MM.1S (cell line): ENCODE results near the gene FOXJ3.

ENCODE experiments used
- DNase-seq: peaks from one replicate; pipeline ENCODE4 v3.0.0-alpha.2; 2015
- H2AFZ ChIP-seq: fragments of 300-600 bp; sonication (generic); 2 replicates; pipeline ENCODE4 v1.6.0; 2016; ENCODE audit warnings: antibody characterized with exemption, low read length
- H3F3A ChIP-seq: fragments of 300-600 bp; sonication (generic); 2 replicates; pipeline ENCODE4 v1.6.1; 2016; ENCODE audit warnings: mild to moderate bottlenecking, antibody characterized with exemption, low read length, moderate library complexity, mixed read lengths; ENCODE audit not compliant: insufficient read depth
- H3K27ac ChIP-seq: fragments of 300-600 bp; sonication (generic); 2 replicates; pipeline ENCODE4 v1.5.1; 2016; ENCODE audit warnings: mild to moderate bottlenecking, low read length
- H3K27me3 ChIP-seq: fragments of 300-600 bp; sonication (generic); replicated peaks from 2 replicates; pipeline ENCODE4 v1.6.0; 2016; ENCODE audit warnings: low read length; ENCODE audit not compliant: insufficient read depth
- H3K36me3 ChIP-seq: fragments of 300-600 bp; sonication (generic); replicated peaks from 2 replicates; pipeline ENCODE4 v1.6.1; 2016; ENCODE audit warnings: mild to moderate bottlenecking, low read length, mixed read lengths; ENCODE audit not compliant: insufficient read depth
- H3K4me1 ChIP-seq: fragments of 300-600 bp; sonication (generic); 2 replicates; pipeline ENCODE4 v1.6.1; 2016; ENCODE audit warnings: low read length, mixed read lengths
- H3K4me2 ChIP-seq: fragments of 300-600 bp; sonication (generic); 2 replicates; pipeline ENCODE4 v1.6.0; 2016; ENCODE audit warnings: low read depth, low read length
- H3K4me3 ChIP-seq: fragments of 300-600 bp; sonication (generic); 2 replicates; pipeline ENCODE4 v1.5.1; 2016; ENCODE audit warnings: low read length, mixed read lengths
- H3K79me2 ChIP-seq: fragments of 300-600 bp; sonication (generic); 2 replicates; pipeline ENCODE4 v1.6.1; 2016; ENCODE audit warnings: mixed run types, low read length, mixed read lengths
- H3K9ac ChIP-seq: fragments of 300-600 bp; sonication (generic); 2 replicates; pipeline ENCODE4 v1.6.1; 2016; ENCODE audit warnings: low read length, mixed read lengths
- H3K9me2 ChIP-seq: fragments of 300-600 bp; sonication (generic); replicated peaks from 2 replicates; pipeline ENCODE4 v1.6.1; 2016; ENCODE audit warnings: mild to moderate bottlenecking, low read length, mixed read lengths; ENCODE audit not compliant: insufficient read depth
- H3K9me3 ChIP-seq: fragments of 300-600 bp; sonication (generic); replicated peaks from 2 replicates; pipeline ENCODE4 v1.6.1; 2016; ENCODE audit warnings: mild to moderate bottlenecking, low read length, mixed read lengths; ENCODE audit not compliant: insufficient read depth
- H4K20me1 ChIP-seq: fragments of 300-600 bp; sonication (generic); 2 replicates; pipeline ENCODE4 v1.6.1; 2016; ENCODE audit warnings: mild to moderate bottlenecking, low read length, moderate library complexity, mixed read lengths; ENCODE audit not compliant: insufficient read depth
- CTCF ChIP-seq: fragments of 300-600 bp; sonication (generic); IDR thresholded peaks from 2 replicates; pipeline ENCODE4 v1.5.1; 2016; ENCODE audit warnings: antibody characterized with exemption, low read length, mixed read lengths
- EZH2 ChIP-seq: fragments of 300-600 bp; sonication (generic); optimal IDR thresholded peaks from 2 replicates; pipeline ENCODE3; 2017; ENCODE audit warnings: low read depth, mild to moderate bottlenecking, antibody characterized with exemption, low read length, mixed read lengths
- EZH2phosphoT487 ChIP-seq: fragments of 300-600 bp; sonication (generic); IDR thresholded peaks from 2 replicates; pipeline ENCODE4 v1.6.1; 2018; ENCODE audit warnings: antibody characterized with exemption, low read length

FOXJ3 gene

GRCh38 chr1:42379794-42380585 is 45.0 kb upstream of the FOXJ3 start:
- Histone ChIP-seq H3K36me3 (no peaks in the 10 kb centered on the region), H3K4me2 (peak overlapping the region; percentile 77), H3K4me1 (no peaks in the 10 kb centered on the region), H3K79me2 (no peaks in the 10 kb centered on the region), H3K9ac (no peak overlapping the region), H4K20me1 (no peaks in the 10 kb centered on the region), H3K27ac (no peak overlapping the region), H3K4me3 (peak overlapping the region; percentile 53), H3F3A (no peaks in the 10 kb centered on the region), H3K27me3 (peaks cover 10% of the 10 kb centered on the region), H2AFZ (peak overlapping the region; percentile 59), H3K9me2 (no peaks in the 10 kb centered on the region), H3K9me3 (no peaks in the 10 kb centered on the region)
- TF ChIP-seq EZH2phosphoT487 (no peak), EZH2 (no peak), CTCF (no peak)
- peak; percentile 7 for DNase-seq

GRCh38 chr1:42372796-42373195 is 37.8 kb upstream of the FOXJ3 start:
- Histone ChIP-seq H3K4me2 (no peak overlapping the region), H3K27me3 (no peaks in the 10 kb centered on the region), H3K36me3 (no peaks in the 10 kb centered on the region), H3F3A (no peaks in the 10 kb centered on the region), H3K9ac (no peak overlapping the region), H3K9me2 (no peaks in the 10 kb centered on the region), H3K79me2 (no peaks in the 10 kb centered on the region), H3K9me3 (no peaks in the 10 kb centered on the region), H3K27ac (no peak overlapping the region), H4K20me1 (no peaks in the 10 kb centered on the region), H3K4me3 (no peak overlapping the region), H2AFZ (no peak overlapping the region), H3K4me1 (no peaks in the 10 kb centered on the region)
- DNase-seq = no peak
- TF ChIP-seq EZH2 (no peak), CTCF (no peak), EZH2phosphoT487 (no peak)

GRCh38 chr1:42370876-42371549 is 36.0 kb upstream of the FOXJ3 start:
- Histone ChIP-seq H3K9me2 (no peaks in the 10 kb centered on the region), H3K4me1 (no peaks in the 10 kb centered on the region), H3K79me2 (no peaks in the 10 kb centered on the region), H3K4me2 (no peak overlapping the region), H3K36me3 (no peaks in the 10 kb centered on the region), H3K27me3 (no peaks in the 10 kb centered on the region), H3K9me3 (no peaks in the 10 kb centered on the region), H4K20me1 (no peaks in the 10 kb centered on the region), H3K9ac (no peak overlapping the region), H3K27ac (no peak overlapping the region), H3K4me3 (no peak overlapping the region), H2AFZ (no peak overlapping the region), H3F3A (no peaks in the 10 kb centered on the region)
- no peak for DNase-seq
- TF ChIP-seq CTCF (no peak), EZH2phosphoT487 (no peak), EZH2 (no peak)
